HG03571 (cell line): ENCODE results near the gene RMI2.

Experiments
- ATAC-seq: cut with Tn5 transposase; IDR thresholded peaks from one replicate; pipeline ENCODE4 v1.9.1; 2021; ENCODE audit not compliant: unreplicated experiment

Gene RMI2

DNA sequence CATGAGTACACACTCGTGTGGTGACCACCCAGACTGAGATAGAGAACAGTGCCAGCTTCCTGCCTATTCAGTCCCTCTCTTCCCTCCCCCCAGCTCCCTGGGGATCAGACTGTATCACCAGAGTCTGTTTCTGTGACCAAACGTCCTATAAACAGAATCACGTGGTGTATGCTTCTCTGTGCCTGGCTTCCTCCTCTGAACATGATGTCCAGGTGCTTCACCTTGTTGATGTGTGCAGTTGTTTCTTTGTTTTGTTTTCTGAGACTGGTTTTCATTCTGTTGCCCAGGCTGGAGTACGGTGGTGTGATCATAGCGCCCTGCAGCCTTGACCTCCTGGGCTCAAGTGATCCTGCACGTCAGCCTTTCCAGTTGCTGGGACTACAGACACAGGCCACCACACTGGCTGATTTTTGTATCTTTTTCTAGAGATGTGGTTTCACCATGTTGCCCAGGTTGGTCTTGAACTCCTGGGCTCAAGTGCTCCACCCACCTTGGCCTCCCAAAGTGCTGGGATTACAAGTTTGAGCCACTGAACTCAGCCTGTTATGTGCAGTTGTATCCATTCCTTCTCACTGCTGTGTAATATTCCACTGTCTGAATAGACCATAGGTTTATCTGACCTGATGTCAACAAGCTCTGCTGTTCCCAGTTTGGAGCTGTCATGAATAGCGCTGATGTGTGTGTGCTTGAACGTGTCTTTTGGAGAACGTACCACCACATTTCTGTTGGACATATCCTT lies 35.2 kb upstream of the RMI2 start:
- no peak for ATAC-seq

DNA sequence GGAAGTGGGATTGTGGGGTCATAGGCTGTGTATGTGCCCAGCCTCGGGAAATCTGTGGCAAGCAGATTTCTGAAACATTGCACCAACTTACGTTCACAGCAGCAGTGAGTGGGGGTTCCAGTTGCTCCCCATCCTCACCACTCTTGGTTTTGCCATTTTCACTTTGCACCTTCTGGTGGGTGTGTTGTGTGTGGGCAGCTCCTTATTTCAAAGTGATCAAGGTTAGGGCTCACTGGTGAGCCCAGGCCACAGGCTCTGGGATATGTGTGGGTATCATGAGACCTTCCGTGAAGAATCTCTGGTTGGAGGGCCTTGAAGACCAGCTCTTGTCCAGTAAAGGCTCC lies 34.7 kb upstream of the RMI2 start:
- no peak for ATAC-seq

DNA sequence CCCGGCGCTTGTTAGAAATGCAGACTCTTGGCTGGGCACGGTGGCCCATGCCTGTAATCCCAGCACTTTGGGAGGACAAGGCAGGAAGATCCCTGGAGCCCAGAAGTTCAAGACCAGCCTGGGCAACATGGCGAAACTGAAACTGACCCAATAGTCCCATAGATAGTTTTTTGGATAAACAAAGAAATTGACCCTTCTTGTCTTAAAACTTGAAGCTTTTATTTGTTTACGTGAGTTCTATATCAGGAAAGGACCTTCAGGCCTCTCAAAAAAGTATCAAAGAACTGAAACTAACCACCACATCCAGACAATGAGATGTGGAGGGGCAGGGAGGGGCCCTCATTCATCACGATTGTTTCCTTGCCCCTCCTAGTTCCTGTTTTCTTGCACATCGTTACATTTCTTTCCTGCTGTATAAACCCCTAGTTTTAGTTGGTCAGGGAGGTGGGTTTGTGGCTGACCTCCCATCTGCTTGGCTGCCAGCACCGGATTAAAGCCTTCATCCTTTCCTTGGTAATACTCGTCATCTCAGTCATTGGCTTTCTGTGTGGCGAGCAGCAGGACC lies 34.2 kb upstream of the RMI2 start:
- ATAC-seq, result peak; percentile 41

DNA sequence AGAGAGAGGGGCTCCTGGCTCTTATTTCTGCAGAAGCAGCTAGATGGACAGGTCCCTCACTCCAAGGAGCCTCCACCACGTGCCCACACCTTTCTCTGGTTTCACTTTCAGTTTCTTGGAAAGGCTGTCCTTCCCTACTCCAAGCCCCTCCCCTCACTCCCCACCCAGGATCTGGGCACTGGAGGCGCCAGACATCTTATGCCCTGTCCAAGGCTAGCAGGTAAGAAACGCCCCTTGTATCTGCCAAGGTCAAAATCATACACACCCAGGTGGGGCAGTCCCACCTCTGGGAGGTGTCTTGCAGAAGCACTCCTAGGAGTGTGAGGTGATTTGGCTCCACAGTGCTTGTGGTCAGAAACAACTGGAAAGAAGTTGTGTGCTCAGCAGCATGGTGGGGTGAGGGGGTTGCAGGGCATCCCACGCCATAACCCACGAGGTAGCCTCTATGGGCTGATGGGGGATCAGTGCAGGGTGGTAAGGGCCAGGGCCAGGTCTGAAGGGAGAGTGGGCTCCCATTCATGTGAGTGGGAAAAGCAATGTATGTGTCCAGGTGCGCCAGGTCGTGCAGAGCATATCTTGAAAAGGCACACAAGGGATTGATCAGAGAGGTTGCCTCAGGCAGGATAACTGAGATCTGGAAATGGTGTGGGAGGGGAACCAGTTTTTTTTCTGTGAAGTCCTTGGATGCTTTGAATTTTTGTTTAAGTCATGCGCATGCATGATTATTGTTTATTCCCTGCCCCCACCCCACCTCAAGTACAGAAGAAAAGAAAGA lies 32.4 kb upstream of the RMI2 start:
- no peak for ATAC-seq

DNA sequence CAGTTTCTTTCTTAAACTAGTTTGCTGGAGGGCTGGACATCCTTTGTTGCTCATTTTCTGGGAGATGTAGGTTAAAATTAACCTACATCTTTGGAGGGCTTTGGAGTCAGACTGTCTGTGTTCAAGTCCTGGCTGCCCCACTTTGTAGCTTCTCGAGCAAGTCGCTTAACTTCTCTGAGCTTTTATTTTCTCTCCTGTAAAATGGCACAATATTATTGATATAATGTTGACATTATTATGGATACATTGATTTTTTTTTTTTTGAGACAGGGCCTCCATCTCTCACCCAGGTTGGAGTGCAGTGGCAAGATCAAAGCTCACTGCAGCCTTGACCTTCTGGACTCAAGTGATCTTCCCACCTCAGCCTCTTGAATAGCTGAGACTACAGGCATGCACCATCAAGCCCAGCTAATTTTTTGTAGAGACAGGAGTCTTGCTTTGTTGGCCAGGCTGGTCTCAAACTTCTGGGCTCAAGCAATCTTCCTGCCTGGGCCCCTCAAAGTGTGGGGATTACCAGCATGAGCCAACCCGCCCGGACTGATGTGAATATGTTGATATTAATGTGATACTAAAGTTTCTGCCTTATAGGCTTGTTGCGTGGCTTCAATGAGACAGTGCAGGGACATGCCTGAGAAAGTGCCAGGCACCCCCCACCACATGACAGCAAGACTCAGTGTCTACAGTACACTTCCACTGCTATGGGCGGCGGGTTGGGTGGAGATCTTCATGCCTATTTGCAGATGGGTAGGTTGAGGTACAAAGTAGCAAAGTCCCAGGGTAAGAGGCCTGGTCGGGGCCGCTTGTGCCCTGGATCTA lies 31.6 kb upstream of the RMI2 start:
- ATAC-seq, result no peak

DNA sequence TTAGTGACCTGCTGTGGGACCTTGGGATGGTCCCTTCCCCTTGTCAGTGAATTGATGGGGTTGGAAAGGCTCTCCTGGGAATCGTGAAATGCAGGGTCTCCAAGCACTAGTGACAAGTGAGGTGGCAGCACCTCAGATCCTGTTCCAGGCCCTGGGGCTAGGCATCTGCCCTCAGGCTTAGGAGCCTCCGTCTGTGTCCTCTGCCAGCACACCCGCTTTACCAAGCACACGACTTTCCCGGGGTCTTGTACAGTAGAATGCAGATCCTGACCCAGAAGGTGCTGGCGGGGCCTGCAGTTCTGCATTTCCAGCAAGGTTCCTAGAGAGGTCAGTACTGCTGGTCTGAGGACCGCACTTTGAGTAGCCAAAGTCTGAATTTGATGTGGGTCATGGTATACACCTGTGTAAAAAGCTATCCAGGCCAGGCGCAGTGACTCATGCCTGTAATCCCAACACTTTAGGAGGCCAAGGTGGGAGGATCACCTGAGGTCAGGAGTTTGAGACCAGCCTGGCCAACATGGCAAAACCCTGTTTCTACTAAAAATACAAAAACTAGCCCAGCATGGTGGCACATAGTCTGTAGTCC lies 30.9 kb upstream of the RMI2 start:
- ATAC-seq, result no peak

DNA sequence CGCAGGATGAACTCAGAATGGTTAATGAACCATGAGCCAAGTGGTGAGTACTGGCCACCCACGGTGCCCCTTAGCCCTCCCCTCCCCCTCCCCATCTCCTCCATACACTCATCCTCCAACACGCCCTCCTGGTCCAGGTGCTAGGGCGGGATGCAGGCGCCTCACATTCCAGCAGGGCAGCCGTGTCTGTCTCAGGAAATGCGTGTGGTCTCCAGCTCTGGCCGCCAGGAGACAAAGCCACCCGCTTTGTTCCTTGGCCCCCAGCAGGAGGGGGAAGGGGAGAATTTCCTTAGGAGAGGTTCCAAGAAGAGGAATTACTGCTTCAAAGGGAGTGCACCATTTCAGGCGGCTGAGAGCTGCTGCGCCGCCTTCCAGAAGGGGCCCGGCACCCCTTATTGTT lies 29.7 kb upstream of the RMI2 start:
- no peak for ATAC-seq

DNA sequence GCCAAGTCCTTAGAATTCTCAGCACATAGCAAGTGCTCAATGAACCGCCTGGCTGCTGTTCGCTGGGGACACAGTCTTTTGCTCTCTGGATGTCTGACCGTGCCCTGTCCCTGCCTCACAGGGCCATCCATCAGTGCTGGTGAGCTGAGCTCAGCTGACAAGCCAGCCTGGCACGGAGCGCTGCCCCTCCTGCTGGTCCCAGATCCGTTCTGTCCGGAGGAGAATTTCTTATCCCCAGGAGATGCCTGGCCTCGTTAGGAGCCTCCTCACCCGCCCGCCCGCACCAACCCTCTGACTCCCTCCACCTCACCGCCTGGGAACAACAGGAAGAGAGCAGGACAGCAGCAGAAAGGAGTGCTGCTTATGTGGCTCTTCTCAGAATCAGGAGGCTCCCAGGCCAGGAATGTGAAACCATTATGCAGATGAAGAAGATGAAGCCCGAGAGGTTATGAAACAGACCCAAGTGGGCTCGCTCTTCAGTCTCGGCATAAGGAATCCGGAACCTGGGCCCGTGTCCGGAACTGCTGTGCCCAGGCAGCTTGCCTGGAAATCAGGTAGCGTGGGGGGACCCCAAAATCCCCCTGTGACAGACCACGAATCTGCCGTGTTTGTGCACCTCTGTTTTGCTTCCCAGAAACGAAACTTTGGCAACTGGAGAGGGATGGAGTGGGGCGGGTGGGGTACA lies 28.8 kb upstream of the RMI2 start:
- ATAC-seq, result no peak

DNA sequence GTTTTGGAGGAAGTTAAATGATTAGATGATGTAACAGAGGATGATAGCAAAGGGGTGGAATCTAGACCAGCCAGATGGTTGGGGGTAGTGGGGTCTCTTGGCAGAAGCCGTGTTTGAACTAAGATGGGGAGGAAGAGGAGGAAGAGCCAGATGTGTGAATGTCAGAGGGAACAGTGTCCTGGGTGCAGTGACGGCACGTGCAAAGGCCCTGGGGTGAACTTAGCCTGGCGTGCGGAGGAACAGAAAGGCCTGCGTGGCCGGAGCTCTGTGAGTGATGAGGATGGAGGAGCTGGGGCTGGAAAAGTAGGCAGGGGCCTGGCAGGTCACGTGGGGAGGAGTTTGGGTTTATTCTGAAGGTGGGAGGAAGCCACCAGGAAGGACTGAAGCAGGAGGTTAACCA lies 26.4 kb upstream of the RMI2 start:
- ATAC-seq, result no peak

DNA sequence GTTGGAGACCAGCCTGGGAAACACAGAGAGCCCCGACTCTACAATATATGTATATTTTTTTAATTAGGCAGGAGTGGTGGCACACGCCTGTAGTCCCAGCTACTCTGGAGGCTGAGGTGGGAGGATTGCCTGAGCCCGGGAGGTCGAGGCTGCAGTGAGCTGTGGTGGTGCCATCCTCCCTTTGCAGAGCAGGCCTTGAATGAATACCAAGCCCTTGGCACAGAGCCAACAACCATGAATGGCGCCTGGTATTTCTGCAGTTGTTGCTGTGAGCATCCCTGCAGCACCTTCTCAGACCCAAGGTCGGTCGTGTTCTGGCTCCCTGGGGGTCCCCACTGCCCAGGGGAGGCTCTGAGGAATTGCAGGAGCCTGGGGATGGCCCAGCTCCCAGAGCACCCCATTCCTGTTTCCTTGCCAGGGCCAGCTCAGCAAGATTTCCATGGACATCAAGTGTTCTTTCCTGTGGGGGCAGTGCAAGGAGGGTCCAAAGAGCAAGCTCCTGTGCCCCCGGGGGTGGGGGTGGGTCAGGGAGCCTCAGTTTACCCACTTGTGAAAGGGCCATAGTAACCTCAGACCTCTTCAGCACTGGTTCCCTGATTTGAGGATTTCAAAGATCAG lies 25.6 kb upstream of the RMI2 start:
- ATAC-seq, result no peak

DNA sequence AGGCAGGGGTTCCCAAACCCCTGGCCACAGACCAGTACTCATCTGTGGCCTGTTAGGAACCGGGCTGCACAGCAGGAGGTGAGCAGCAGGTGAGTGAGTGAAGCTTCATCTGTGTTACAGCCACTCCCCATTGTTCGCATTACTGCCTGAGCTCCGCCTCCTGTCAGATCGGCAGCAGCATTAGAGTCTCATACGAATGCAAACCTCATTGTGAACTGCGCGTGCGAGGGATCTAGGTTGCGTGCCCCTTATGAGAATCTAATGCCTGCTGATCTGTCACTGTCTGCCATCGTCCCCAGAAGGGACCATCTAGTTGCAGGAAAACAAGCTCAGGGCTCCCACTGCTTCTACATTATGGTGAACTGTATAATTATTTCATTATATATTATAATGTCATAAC lies 25.1 kb upstream of the RMI2 start:
- no peak for ATAC-seq

DNA sequence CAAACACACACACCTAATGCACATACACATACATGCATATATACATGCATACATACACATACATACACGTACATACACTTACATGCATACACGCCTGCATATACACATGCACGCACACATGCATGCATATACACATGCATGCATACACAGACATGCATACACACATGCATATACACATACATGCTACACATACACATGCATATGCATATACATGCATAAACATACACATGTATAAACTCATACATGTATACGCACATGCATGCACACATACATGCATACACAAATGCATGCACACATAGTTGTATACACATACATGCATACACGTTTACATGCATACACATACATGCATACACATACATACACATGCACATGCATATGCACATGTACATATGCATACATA lies 23.6 kb upstream of the RMI2 start:
- no peak for ATAC-seq

DNA sequence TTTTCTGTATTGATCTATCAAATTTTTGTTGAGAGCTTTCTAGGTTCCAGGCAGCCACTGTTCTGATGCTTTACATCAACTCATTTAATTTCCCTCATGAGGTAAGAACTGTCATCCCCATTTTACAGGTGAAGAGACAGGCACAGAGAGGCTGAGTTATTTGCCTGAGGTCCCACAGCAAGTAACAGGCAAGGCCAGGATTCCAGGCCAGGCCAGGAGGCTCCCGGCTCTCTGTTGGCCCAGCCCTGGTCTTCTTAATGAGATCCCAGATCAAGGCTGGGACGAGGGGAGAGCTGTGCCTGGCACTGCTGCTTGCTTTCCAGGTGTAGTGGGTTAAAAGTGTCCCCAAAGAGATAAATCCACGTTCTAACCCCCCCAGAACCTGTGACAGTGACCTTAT lies 22.4 kb upstream of the RMI2 start:
- ATAC-seq, result no peak

DNA sequence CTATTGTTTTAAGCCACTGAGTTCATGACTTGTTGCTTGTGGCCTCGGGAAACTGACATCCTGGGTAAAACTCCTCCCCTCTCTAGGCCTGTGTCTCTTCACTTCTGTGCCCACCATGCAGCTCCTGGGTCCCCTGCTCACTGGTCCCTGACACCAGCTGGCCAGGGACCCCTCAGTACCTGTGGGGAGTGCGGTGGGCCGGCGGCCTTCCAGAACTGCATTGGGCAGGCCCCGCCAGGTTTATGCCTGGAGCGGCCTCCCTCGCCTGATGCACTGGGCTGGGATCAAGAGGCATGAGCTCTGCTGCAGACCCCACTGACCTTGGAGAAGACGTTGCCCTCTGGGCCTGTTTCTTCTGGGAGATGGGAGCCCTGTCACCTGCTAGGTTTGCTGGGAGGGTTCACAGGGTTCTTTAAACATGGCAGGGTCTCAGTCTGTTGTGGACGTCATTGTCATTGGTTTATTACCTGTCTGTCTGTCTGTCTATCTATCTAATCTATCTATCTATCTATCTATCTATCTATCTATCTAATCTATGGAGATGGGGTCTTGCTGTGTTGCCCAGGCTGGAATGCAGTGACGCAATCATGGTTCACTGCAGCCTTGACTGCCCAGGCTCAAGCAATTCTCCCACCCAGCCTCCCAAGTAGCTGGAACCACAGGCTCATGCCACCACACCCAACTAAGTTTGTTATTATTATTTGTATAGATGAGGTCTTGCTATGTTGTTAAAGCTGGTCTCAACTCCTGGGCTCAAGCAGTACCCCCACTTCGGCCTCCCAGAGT lies 21.5 kb upstream of the RMI2 start:
- ATAC-seq, result no peak

DNA sequence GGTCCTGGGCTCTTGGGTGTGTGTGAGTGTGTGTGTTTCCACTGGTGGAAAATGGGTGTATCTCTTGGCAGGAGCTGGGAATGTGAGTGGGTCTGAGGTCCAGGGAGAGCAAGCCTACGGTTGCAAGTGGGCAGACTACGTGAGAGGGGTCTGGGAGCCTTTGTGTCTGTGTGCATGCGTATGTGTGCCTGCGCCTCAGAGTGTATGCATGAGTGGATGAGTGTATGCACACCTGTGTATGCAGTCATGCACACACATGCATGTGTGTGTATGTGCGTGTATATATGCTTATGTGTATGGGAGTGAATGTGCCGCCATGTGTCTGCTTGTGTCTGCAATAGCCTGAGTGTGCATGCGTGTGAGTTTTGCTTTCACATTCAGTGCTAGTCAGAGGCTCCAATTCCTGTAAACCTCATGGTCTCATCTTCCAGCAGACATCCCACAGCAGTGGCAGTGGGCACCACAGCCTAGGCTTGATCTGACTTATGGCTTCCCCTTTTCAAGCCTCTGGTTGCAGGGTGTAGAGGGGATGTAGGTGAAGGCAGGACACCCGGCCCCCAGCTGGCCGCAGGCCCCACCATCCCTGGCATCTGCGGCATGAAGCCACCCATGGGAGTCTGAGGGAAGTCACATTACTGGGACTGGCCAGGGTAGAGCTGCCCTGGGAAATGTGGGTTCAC lies 19.7 kb upstream of the RMI2 start:
- no peak for ATAC-seq

DNA sequence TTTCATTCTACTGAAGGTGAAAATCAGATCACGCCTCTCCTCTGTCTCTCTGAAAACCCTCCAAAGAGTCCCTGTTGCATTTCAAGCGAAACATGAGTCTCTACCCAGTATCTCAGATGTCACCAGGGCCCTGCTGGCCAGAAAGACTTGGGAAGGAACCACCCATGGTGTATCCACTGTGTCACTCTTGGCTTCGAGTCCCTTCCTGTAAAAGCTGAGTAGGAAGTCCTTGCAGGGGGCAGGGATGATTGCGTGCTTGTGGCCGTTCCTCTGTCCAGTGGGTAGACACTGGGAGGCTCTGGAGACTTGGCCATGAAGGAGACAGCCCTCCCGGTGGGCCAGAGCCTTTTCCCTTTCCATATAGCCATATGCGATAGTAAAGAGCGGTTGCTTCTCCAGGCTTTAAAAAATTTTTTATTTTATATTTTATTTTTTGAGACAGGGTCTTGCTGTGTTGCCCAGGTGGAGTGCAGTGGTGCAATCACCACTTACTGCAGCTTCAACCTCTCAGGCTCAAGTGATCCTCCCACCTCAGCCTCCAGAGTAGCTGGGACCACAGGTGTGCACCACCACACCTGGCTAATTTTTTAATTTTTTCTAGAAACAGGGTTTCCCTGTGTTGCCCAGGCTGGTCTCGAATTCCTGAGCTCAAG lies 19.0 kb upstream of the RMI2 start:
- no peak for ATAC-seq

DNA sequence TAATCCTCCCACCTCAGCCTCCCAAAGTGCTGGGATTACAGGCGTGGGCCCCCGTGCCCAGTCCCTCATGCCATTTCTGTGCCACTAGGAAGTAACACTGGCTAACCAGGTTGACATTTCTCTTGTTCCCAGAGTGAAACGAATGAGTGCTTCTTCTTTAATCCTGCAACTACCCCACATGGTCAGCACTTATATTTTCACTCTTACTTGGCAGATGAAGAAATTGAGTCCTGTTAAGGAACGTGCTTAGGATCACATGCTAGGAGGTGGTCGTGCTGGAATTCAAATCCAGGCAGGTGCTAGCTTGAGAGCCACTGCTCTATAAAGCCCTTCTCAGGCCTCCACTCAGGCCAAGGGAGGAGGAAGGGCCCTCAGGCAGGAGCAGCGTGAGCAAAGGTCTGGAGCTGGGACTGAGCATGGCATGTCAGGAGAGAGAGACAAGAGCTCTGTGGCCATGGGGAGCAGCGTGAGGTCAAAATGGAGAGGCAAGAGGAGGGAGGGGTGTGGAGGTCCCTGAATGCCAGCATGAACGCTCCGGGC lies 18.5 kb upstream of the RMI2 start:
- no peak for ATAC-seq
